Bone marrow (tissue), 2 donors: ENCODE data around the gene ELAC2.

Source experiments
- DNase-seq, 2 donors: peaks; one replicate each; lab custom pipeline; 2025; lab: John Stamatoyannopoulos, UW

Gene ELAC2

DNA sequence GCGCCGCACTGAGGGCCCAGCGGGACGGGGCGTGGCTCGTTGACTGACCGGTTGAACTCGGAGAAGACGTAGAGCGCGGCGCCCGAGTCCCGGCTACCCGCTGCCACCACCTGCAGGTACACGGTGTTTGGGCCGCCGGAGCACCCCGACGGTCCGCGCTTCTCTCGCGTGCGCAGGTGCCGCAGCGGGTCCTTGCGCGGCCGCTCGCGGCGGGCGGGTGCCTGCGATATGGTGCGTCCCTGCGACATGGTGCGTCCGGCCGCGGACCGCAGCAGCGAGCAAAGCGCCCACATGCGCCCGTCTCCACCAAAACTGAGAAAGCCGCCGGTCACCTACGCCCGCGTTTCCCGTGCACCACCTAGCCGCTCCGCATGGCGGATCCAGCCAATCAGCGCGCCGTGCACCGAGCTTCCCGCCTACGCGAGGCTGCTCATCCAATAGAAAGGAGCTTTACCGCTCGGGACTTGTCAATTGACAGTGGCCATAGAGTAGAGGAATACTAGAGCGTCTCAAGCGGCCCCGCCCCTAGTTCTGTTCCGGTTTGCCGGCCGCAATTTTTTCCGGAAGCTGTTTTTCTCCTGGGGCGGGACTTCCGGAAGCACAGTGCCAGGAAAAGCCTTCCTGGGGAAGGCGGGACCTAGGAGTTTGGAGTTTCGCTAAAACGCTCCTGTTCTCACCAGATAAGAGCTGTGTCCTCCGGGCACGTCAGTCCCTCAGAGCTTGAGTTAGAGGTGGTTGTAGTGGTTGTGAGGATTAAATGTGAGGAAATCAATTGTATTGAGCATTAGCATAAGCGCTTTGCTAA lies at the start of gene ELAC2:
ELAC2 (minus strand) TSS at position 373 of the 805 bp plus-strand sequence; CDS start at position 293, 80 bp downstream.
- peak; percentile 78 to 98 for DNase-seq

DNA sequence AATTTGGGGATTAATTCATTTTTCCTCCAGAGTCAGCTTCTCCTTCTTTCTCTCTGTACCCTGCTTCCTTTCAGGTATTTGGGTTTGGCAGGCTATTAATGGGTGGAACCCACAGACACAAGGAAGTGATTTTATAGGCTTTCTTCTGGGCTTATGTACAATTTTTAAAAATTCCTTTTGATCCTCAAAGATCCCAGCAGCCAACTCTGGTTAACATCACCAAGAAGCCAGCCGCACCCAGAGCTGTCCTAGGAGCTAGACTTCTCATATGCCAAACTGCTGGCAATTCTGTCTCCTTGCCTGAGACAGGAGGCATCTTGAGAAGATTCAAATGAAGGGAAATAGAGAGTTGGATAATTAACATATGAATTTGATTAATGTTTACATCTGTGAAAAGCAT lies 47.2 kb upstream of the ELAC2 start:
- DNase-seq = no peak

DNA sequence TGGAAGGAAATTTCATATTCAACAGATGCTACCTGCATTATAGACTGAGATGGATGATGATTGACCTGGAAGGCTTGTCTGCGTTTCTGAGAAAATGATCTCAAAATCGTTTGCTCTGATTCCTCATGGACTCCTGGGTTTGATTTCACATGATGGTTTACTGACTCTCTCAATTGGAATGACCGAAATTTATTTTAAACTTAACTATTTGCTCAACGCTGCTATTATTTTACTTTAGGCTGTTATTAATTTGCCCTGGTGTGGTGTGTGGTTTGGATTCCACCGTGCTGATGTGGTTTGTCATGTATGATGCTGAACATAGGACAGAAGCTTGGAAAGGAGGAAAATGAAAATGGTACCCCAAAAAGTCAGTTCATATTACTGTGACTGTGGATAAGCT lies 37.3 kb upstream of the ELAC2 start:
- no peak for DNase-seq

GRCh38 chr17:13054666-13055065 lies 36.8 kb upstream of the ELAC2 start:
- DNase-seq = no peak

DNA sequence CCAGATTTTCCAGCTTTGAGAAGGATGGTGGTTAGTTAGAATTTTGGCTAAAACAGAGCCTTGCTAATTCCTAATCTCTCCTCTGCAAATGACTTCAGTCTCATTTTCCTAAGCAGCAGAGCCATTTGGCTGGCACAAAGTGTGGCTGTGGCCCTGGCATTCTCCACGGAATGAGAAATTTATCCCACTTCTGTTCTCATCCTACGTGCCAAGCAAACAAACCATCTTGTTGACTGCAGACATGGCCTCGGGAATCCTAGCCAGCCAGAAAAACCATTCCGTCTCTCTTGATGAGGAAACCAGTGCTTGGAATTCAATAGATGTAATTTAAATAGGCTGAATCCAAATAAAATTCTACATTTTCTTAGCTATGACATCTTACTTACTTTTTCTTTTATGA lies 34.1 kb upstream of the ELAC2 start:
- DNase-seq = no peak

GRCh38 chr17:13047011-13047606 lies 29.3 kb upstream of the ELAC2 start:
- DNase-seq = no peak

- DNase-seq = no peak
Observed at GRCh38 chr17:13046361-13046760, 28.5 kb upstream of the ELAC2 start.

DNA sequence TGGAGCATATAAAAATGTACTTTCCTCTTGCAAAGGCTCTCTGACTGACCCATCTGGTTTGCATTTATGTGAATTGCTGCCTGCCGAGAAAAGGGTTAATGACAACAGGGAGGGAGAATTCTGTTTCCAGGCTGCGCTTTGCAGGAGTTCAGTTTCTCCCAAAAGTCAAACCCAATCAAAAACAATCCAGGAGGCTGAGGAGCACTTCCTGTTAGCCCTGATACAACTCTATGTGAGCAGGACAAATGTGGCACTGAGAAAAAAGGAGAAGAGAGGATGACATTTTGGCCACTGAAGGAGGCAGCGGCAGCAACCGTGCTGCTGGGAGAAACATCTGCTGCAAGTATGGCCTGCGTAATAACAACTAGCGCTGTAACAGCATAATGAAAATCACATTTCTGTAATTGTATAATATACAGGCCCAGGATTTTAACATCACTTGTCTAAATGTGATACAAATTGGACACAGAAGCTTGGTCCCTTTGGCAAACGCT lies 26.8 kb upstream of the ELAC2 start:
- DNase-seq = no peak

GRCh38 chr17:13038931-13039665 lies 21.3 kb upstream of the ELAC2 start:
- no peak for DNase-seq

GRCh38 chr17:13036751-13037150 lies 18.9 kb upstream of the ELAC2 start:
- no peak for DNase-seq

GRCh38 chr17:13035420-13035819 lies 17.6 kb upstream of the ELAC2 start:
- DNase-seq = no peak

- DNase-seq = peak in 1 of 2 donors; percentile 37
Observed at GRCh38 chr17:13031718-13032350, 14.0 kb upstream of the ELAC2 start.

DNA sequence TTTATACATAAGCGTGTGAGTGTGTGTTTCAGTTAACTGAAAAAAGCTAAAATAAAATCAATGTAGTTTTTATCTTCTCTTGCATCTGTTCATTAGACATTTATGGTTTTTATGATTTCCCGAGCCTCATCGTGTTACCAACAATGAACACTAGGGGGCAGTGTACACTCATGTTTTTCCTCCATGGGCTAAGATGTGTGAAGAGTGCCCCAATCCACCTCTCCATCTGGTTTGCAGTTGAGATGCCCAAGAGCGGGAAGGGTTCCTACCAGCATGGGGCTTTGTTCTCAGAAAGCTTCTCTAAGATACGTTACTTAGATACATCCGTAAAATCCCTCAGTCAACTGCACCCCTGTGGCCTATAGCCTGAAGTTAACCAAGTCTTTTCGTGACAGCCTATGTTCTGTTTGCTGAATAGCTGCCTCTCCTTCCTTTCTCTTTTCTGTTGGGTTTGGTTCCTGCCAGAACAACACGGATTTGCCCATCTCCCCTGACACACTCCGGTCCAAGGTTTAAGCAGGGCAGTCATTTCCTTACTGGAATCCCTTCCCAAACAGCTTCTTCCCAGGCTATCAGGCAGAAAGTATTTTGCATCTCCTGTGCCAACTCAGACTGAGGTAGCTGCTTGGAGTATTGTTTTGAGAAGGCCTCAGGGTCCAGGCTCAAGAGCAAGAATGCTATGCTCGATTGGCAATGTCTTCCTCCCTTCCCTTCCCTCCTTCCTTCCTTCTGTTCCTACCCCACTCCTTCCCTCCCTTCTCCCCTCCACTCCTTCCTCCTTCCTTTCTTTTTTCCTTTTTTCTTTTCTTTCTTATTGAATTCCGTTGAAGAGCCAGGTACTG lies 12.9 kb upstream of the ELAC2 start:
- DNase-seq = peak in 1 of 2 donors; percentile 10

- no peak for DNase-seq
Observed at GRCh38 chr17:13030056-13030455, 12.2 kb upstream of the ELAC2 start.

DNA sequence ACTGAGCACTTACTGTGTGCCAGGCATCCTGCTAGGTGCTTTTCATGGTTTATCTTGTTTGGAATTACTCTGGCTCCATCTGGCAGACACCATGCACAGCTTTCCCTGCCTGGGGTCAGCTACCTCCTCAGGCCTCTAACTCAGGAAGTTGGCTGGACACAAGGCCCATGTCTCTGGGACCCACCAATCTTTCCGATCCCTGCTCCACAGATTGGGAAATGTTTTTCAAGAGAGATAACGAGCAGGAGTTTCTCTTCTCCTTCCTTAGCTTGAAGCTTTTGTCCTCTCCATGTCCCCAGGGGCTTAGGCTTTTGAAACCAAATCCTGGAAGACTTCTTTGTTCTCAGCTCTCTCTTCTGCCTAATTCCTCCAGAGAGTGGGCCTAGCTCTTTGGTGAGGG lies 11.5 kb upstream of the ELAC2 start:
- no peak for DNase-seq

DNA sequence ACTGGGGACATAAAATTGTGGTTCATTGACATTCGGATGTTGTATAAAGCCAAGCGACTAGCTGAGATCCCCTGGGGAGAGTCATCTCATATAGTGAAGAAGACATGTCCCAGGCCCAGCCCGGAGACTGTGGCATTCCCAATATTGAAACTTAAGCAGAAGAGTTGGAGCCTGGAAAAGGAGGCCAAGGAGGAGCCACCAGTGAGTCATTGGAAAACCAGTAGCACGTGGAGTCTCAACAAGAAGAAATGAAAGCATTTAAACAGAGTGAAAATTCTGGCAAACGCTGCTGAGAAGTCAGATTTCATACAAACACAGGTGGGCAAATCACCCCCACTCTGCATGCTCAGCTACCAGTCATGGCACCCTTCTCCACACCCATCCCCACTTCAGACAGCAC lies 9.4 kb upstream of the ELAC2 start:
- no peak for DNase-seq

DNA sequence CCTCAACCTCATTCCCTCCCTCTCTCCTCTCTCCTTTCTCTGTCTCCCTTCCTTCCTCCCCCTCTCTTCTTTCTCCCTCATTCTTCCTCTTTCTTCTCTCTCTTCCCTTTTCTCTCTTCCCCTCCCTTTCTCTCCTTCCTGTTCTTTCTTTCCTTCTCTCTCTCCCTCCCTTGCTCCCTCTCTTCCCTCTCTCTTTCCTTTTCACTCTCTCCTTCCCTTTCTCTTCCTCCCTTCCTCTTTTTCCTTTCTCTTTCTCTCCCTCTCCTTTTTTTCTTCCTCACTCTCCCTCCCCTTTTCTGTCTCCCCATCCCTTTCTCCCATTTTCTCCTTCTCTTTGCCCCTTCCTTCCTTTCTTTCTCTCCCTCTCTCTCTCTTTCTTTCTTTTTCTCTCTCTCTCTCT lies 7.9 kb upstream of the ELAC2 start:
- no peak for DNase-seq

GRCh38 chr17:13025258-13025627 lies 7.4 kb upstream of the ELAC2 start:
- no peak for DNase-seq

- peak; percentile 2 to 18 for DNase-seq
Observed at GRCh38 chr17:13024526-13025257, 6.9 kb upstream of the ELAC2 start.

DNA sequence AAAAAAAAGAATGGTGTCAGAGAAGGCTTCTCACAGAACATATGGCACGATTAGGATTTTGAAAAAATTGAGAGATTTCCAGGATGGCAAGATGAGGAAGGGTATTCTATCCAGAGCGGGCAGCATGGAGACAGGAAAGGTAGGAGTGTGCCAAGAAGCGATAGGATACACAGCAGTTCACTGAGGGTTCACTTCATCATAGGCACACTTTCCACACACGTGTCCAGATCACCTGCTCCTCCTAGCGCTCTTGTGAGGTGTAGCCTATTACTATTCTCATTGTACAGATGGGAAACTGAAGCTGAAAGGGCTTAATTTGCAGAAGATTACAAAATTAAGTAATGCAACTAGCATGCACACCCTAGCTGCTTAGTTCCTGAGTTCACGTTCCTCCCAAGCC lies 6.2 kb upstream of the ELAC2 start:
- DNase-seq = no peak
